ENCODE measurements around the gene RBCK1. TPM values are rescaled to one million over a fixed set of nuclear protein-coding genes. Genes with fewer than 3 reads are reported as not detected.
A peak's percentile ranks its signal among the peaks of the same experiment; 100 is the strongest.

RBCK1 gene
- total and polyA plus RNA-seq, 9 of the 15 experiments (the other 6 are each of a cell fraction or from before 2014, with no cell fraction given): 5.9 to 59.3 (median 26.5) TPM

- TF ChIP-seq TSHZ1 (CRISPR knock-in tag; IDR thresholded peaks at IDR 0.05) (no peak), HNRNPK (IDR thresholded peaks at IDR 0.05; ENCODE audit: low read depth, low read length, poor library complexity, severe bottlenecking) (no peak), HEY1 (CRISPR knock-in tag; IDR thresholded peaks at IDR 0.05; ENCODE audit: borderline replicate concordance) (no peak), DDX20 (tag; IDR thresholded peaks at IDR 0.05; ENCODE audit: low read depth) (no peak), CREB5 (CRISPR knock-in tag; IDR thresholded peaks at IDR 0.05) (no peak), NFRKB (IDR thresholded peaks at IDR 0.05; ENCODE audit: low read depth) (no peak), SNIP1 (IDR thresholded peaks at IDR 0.05; ENCODE audit: low read depth) (no peak), PML (IDR thresholded peaks at IDR 0.05; ENCODE audit: low read length) (no peak), KAT7 (CRISPR knock-in tag; IDR thresholded peaks at IDR 0.05; ENCODE audit: borderline replicate concordance) (no peak), MAFF (IDR thresholded peaks at IDR 0.05; ENCODE audit: low read length) (peak; percentile 99), ZNF592 (IDR thresholded peaks at IDR 0.05) (0 out of 2 replicates have a peak, but pooled peaks have one; percentile 22), TFAP4 (CRISPR knock-in tag; IDR thresholded peaks at IDR 0.05; ENCODE audit: borderline replicate concordance) (no peak), NFE2 (IDR thresholded peaks at IDR 0.05; ENCODE audit: low read depth) (peak; percentile 79), HMBOX1 (IDR thresholded peaks at IDR 0.05) (no peak), ZNF408 (CRISPR knock-in tag; IDR thresholded peaks at IDR 0.05; ENCODE audit: low read depth) (no peak), ZC3H8 (IDR thresholded peaks at IDR 0.05) (no peak), KDM4B (IDR thresholded peaks at IDR 0.05; ENCODE audit: borderline replicate concordance in 2 of 2, low read depth in 1 of 2) (no peak), STAG1 (CRISPR knock-in tag; IDR thresholded peaks at IDR 0.05; ENCODE audit: borderline replicate concordance) (no peak)
Observed at GRCh38 chr20:444862-445426, 36.8 kb downstream of the RBCK1 start (continued).
